Uterus (tissue), 2 donors: ENCODE results near the gene COX7C.

Experiments used
- CTCF ChIP-seq, 4 experiments: fragments of 200-600 bp in 2 of 4; fragments of 450-650 bp in 2 of 4; sonication (generic) in 2 of 4; IDR thresholded peaks; one replicate each; pipeline ENCODE4 v1.5.1; 2016 to 2019; ENCODE audit warnings: antibody characterized with exemption in 4 of 4, mild to moderate bottlenecking in 2 of 4, moderate library complexity in 1 of 4
- POLR2A ChIP-seq, 2 donors: fragments of 450-650 bp; IDR thresholded peaks; one replicate each; pipeline ENCODE4 v1.6.1; 2016; ENCODE audit warnings: antibody characterized with exemption in 2 of 2, mild to moderate bottlenecking in 1 of 2, moderate library complexity in 1 of 2

GRCh38 chr5:86596476-86596875 lies 21.3 kb upstream of the COX7C start:
- TF ChIP-seq CTCF (IDR thresholded peaks at IDR 0.05) (no peak), POLR2A (IDR thresholded peaks at IDR 0.05) (no peak)
